Inferior parietal cortex (tissue), 1 donor: Measurements from ENCODE around the gene HAPSTR1.

ENCODE experiments used
- DNase-seq: peaks from one replicate; pipeline ENCODE4 v3.0.0-alpha.2; 2016; ENCODE audit errors: extremely low spot score

The HAPSTR1 gene

GRCh38 chr16:9096416-9096952 lies 5.0 kb downstream of the HAPSTR1 start:
- DNase-seq = no peak

- DNase-seq = no peak
Measured at GRCh38 chr16:9097266-9098219, 6.1 kb downstream of the HAPSTR1 start.

- DNase-seq = no peak
Measured at GRCh38 chr16:9098377-9099090, 7.1 kb downstream of the HAPSTR1 start.

- no peak for DNase-seq
Measured at GRCh38 chr16:9099131-9099625, 7.7 kb downstream of the HAPSTR1 start.

GRCh38 chr16:9102379-9102778 lies 10.9 kb downstream of the HAPSTR1 start:
- DNase-seq = no peak

- DNase-seq = no peak
Measured at GRCh38 chr16:9102943-9103342, 11.5 kb downstream of the HAPSTR1 start.

GRCh38 chr16:9103546-9103945 lies 12.1 kb downstream of the HAPSTR1 start:
- DNase-seq = no peak

GRCh38 chr16:9105189-9105588 lies 13.7 kb downstream of the HAPSTR1 start:
- DNase-seq = no peak

GRCh38 chr16:9107025-9107970 lies 15.9 kb downstream of the HAPSTR1 start:
- DNase-seq = no peak

- no peak for DNase-seq
Measured at GRCh38 chr16:9109255-9109654, 17.8 kb downstream of the HAPSTR1 start.

GRCh38 chr16:9112166-9112843 lies 20.9 kb downstream of the HAPSTR1 start:
- DNase-seq = no peak

GRCh38 chr16:9112844-9113186 lies 21.4 kb downstream of the HAPSTR1 start:
- no peak for DNase-seq

GRCh38 chr16:9113707-9114106 lies 22.3 kb downstream of the HAPSTR1 start:
- DNase-seq = no peak

GRCh38 chr16:9114112-9114511 lies 22.7 kb downstream of the HAPSTR1 start:
- DNase-seq = no peak

- no peak for DNase-seq
Measured at GRCh38 chr16:9114842-9115241, 23.4 kb downstream of the HAPSTR1 start.

- no peak for DNase-seq
Measured at GRCh38 chr16:9115277-9115676, 23.8 kb downstream of the HAPSTR1 start.

GRCh38 chr16:9116141-9116540 lies 24.7 kb downstream of the HAPSTR1 start:
- no peak for DNase-seq

- DNase-seq = no peak
Measured at GRCh38 chr16:9118170-9118569, 26.7 kb downstream of the HAPSTR1 start.

- DNase-seq = no peak
Measured at GRCh38 chr16:9119795-9120194, 28.4 kb downstream of the HAPSTR1 start.

GRCh38 chr16:9122342-9122741 lies 30.9 kb downstream of the HAPSTR1 start:
- DNase-seq = no peak

GRCh38 chr16:9122969-9123368 lies 31.5 kb downstream of the HAPSTR1 start:
- DNase-seq = no peak
